Neutrophil (primary cell): ENCODE measurements around the gene TPD52L2.

Source experiments
- H3K27ac ChIP-seq: fragments of 200-600 bp; sonication (generic); 2 replicates; pipeline ENCODE4 v1.5.1; 2016; ENCODE audit warnings: mild to moderate bottlenecking, moderate library complexity
- H3K27me3 ChIP-seq: fragments of 200-600 bp; sonication (generic); 2 replicates; pipeline ENCODE4 v1.6.0; 2016; ENCODE audit warnings: mild to moderate bottlenecking
- H3K36me3 ChIP-seq: fragments of 200-600 bp; sonication (generic); 2 replicates; pipeline ENCODE4 v1.5.1; 2017
- H3K4me1 ChIP-seq, 2 experiments: fragments of 200-600 bp in 1 of 2; sonication (generic) in 1 of 2; 1 replicate in 1 of 2; 2 replicates in 1 of 2; pipeline versions ENCODE4 v1.5.1 to v1.6.1; 2013 to 2016; ENCODE audit warnings: low read depth in 1 of 2, low read length in 1 of 2, mild to moderate bottlenecking in 1 of 2, moderate library complexity in 1 of 2; ENCODE audit not compliant: control insufficient read depth in 1 of 2, insufficient read depth in 1 of 2
- H3K4me3 ChIP-seq, 2 experiments: fragments of 200-600 bp in 1 of 2; sonication (generic) in 1 of 2; 1 replicate in 1 of 2; 2 replicates in 1 of 2; pipeline ENCODE4 v1.5.1; 2013 to 2016; ENCODE audit warnings: low read depth in 1 of 2, low read length in 1 of 2, mild to moderate bottlenecking in 1 of 2, moderate library complexity in 1 of 2
- H3K9me3 ChIP-seq: fragments of 200-600 bp; sonication (generic); 2 replicates; pipeline ENCODE4 v1.5.1; 2016
- CTCF ChIP-seq: fragments of 200-600 bp; sonication (generic); IDR thresholded peaks from 2 replicates; pipeline ENCODE4 v1.5.1; 2016; ENCODE audit warnings: antibody characterized with exemption

Gene TPD52L2

GRCh38 chr20:63831993-63832686, 32.9 kb upstream of the TPD52L2 start:
- H3K4me1 ChIP-seq: peaks cover 17 to 19% of the 10 kb centered on the region in 2 experiments
- H3K27me3 ChIP-seq: peaks cover 85% of the 10 kb centered on the region
- peak overlapping the region; percentile 63 to 72 for H3K4me3 ChIP-seq
- H3K27ac ChIP-seq: peak overlapping the region; percentile 35
- no peaks in the 10 kb centered on the region for H3K9me3 ChIP-seq
- no peaks in the 10 kb centered on the region for H3K36me3 ChIP-seq
- no peak for TF ChIP-seq CTCF

- Histone ChIP-seq H3K27me3 (peaks cover 82% of the 10 kb centered on the region), H3K9me3 (no peaks in the 10 kb centered on the region), H3K4me1 (peaks cover 17 to 19% of the 10 kb centered on the region in 2 experiments), H3K4me3 (no peak overlapping the region), H3K36me3 (no peaks in the 10 kb centered on the region), H3K27ac (no peak overlapping the region)
- no peak for TF ChIP-seq CTCF
Measured at GRCh38 chr20:63833776-63834490, 31.1 kb upstream of the TPD52L2 start.

GRCh38 chr20:63834491-63834880, 30.6 kb upstream of the TPD52L2 start:
- Histone ChIP-seq H3K27me3 (peaks cover 79% of the 10 kb centered on the region), H3K4me1 (peaks cover 17 to 19% of the 10 kb centered on the region in 2 experiments)

GRCh38 chr20:63835021-63835858, 29.8 kb upstream of the TPD52L2 start:
- no peak for TF ChIP-seq CTCF
- Histone ChIP-seq H3K27me3 (peaks cover 73% of the 10 kb centered on the region), H3K36me3 (no peaks in the 10 kb centered on the region), H3K4me1 (peaks cover 10 to 12% of the 10 kb centered on the region in 2 experiments), H3K9me3 (no peaks in the 10 kb centered on the region), H3K4me3 (no peak overlapping the region), H3K27ac (no peak overlapping the region)

More at GRCh38 chr20:63834491-63834880, 30.6 kb upstream of the TPD52L2 start:
- H3K4me3 ChIP-seq: no peak overlapping the region
- TF ChIP-seq CTCF: no peak
- no peak overlapping the region for H3K27ac ChIP-seq
- H3K36me3 ChIP-seq: no peaks in the 10 kb centered on the region
- no peaks in the 10 kb centered on the region for H3K9me3 ChIP-seq

GRCh38 chr20:63836458-63837344, 28.4 kb upstream of the TPD52L2 start:
- Histone ChIP-seq H3K9me3 (no peaks in the 10 kb centered on the region), H3K27me3 (peaks cover 67% of the 10 kb centered on the region), H3K36me3 (no peaks in the 10 kb centered on the region), H3K27ac (no peak overlapping the region), H3K4me1 (peaks cover 4 to 8% of the 10 kb centered on the region in 2 experiments), H3K4me3 (no peak overlapping the region)
- no peak for TF ChIP-seq CTCF
